Esophagus squamous epithelium (tissue), 4 donors: ENCODE results near the gene TGM6.

ENCODE experiments used
- CTCF ChIP-seq, 6 experiments: fragments of 450-650 bp in 4 of 6; fragments of 200-600 bp in 2 of 6; sonication (generic) in 2 of 6; IDR thresholded peaks; one replicate each; pipeline ENCODE4 v1.5.1; 2016 to 2019; ENCODE audit warnings: antibody characterized with exemption in 6 of 6, mild to moderate bottlenecking in 4 of 6, moderate library complexity in 4 of 6
- POLR2A ChIP-seq, 4 donors: fragments of 450-650 bp; IDR thresholded peaks; one replicate each; pipeline ENCODE4 v1.6.1; 2017; ENCODE audit warnings: antibody characterized with exemption in 4 of 4, mild to moderate bottlenecking in 4 of 4, moderate library complexity in 3 of 4

- no peak for TF ChIP-seq CTCF (IDR thresholded peaks at IDR 0.05)
- TF ChIP-seq POLR2A (IDR thresholded peaks at IDR 0.05): no peak
Measured at GRCh38 chr20:2458919-2459499, 78.3 kb downstream of the TGM6 start.
